A673 (cell line): Measurements from ENCODE around the gene CDK14. TPM values are rescaled to one million over a fixed set of nuclear protein-coding genes. Genes with fewer than 3 reads are reported as not detected.

Experiments used
- BruUV-seq: library from RNA; stranded (reverse); fragments of 400-500 nt; replicated peaks from 2 replicates; lab custom pipeline; 2021; lab: Mats Ljungman, UMichigan
- CTCF ChIA-PET: fragments of 300-600 bp; sonication (Branson Sonifier 250); formaldehyde crosslinking; loops from one replicate; lab custom pipeline; 2022; ENCODE audit warnings: antibody characterized with exemption; lab: Charles Lee
- POLR2A ChIA-PET: fragments of 300-600 bp; sonication (Branson Sonifier 250); formaldehyde crosslinking; loops from one replicate; lab custom pipeline; 2022; ENCODE audit warnings: antibody characterized with exemption; ENCODE audit not compliant: low non-redundant PET; lab: Charles Lee
- DNase-seq: peaks from one replicate; pipeline ENCODE4 v3.0.0-alpha.2; 2015; ENCODE audit warnings: low spot score
- H3K27ac ChIP-seq: fragments of 200-600 bp; sonication (generic); 2 replicates; pipeline ENCODE4 v1.5.1; 2016; ENCODE audit warnings: mixed run types, low read depth, mild to moderate bottlenecking, mixed read lengths, antibody characterized with exemption, low read length; ENCODE audit not compliant: poor library complexity, severe bottlenecking
- H3K27me3 ChIP-seq: fragments of 200-600 bp; sonication (generic); replicated peaks from 2 replicates; pipeline ENCODE4 v1.6.1; 2017; ENCODE audit warnings: mixed run types, low read depth, mild to moderate bottlenecking, mixed read lengths, antibody characterized with exemption, low read length; ENCODE audit not compliant: insufficient read depth, poor library complexity
- H3K36me3 ChIP-seq: fragments of 200-600 bp; sonication (generic); 2 replicates; pipeline ENCODE4 v1.6.1; 2016; ENCODE audit warnings: mixed run types, mild to moderate bottlenecking, mixed read lengths, antibody characterized with exemption, low read length; ENCODE audit not compliant: insufficient read depth, poor library complexity, severe bottlenecking
- H3K4me1 ChIP-seq: fragments of 200-600 bp; sonication (generic); 2 replicates; pipeline ENCODE4 v1.6.1; 2017; ENCODE audit warnings: mixed run types, mild to moderate bottlenecking, mixed read lengths, antibody characterized with exemption, low read length; ENCODE audit not compliant: insufficient read depth, poor library complexity, severe bottlenecking
- H3K4me3 ChIP-seq: fragments of 200-600 bp; sonication (generic); 2 replicates; pipeline ENCODE4 v1.5.1; 2016; ENCODE audit warnings: low read depth, mixed run types, mild to moderate bottlenecking, mixed read lengths, low read length; ENCODE audit not compliant: poor library complexity, severe bottlenecking
- H3K9me3 ChIP-seq: fragments of 200-600 bp; sonication (generic); 2 replicates; pipeline ENCODE4 v1.6.1; 2016; ENCODE audit warnings: mixed run types, low read depth, mild to moderate bottlenecking, mixed read lengths, antibody characterized with exemption, low read length; ENCODE audit not compliant: poor library complexity, severe bottlenecking
- EZH2 ChIP-seq: fragments of 200-600 bp; sonication (generic); IDR thresholded peaks from 2 replicates; pipeline ENCODE4 v1.6.1; 2017; ENCODE audit warnings: borderline replicate concordance, low read depth, mild to moderate bottlenecking, mixed read lengths, antibody characterized with exemption, low read length; ENCODE audit not compliant: poor library complexity, severe bottlenecking
- intact Hi-C: fragments of 100-400 bp; cut with micrococcal nuclease; formaldehyde crosslinking; loops from one replicate; pipeline ENCODE4 v1.10.0; 2022; ENCODE audit not compliant: unreplicated experiment
- total RNA-seq: library from RNA; stranded (reverse); gene quantifications from 2 replicates; pipeline ENCODE4 v1.2.3, GENCODE V29; 2021
- TF ChIP-seq, protein P1 (sequence below): fragments of 300-800, 200-600 bp; sonication (generic); conservative IDR thresholded peaks from 2 replicates; pipeline ENCODE4 v1.5.1; 2017; ENCODE audit warnings: low read depth, mild to moderate bottlenecking, antibody characterized with exemption, low read length, moderate library complexity, mixed read lengths

Gene CDK14
- total RNA-seq, 1 experiment from 2014 or later: 128 TPM

DNA sequence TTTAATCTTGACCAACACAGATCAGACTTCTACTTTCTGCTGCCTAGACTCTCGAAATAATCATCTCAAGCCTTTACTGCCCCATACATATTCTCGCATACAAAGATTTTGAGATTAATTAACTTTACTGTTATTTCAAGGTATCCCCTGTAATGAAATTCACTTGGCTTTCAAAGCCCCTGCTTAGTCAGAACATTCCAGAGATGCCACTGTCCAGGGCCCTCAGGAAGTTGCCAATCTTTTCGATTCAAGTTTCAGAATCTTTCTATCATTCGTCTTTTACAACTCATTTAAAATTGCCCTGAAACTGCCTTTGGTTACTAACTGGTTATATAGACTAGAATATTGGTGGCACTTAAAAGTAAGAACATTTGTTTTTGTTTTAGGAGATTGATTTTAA is 320.2 kb downstream of the CDK14 start:
- ChIA-PET CTCF (no interaction called here), POLR2A (no interaction called here)
- intact Hi-C loops: no loop called here
- DNase-seq: no peak
- H3K27me3 ChIP-seq: no peaks in the 10 kb centered on the region
- H3K27ac ChIP-seq: no peak overlapping the region
- H3K4me3 ChIP-seq: no peak overlapping the region
- H3K9me3 ChIP-seq: no peaks in the 10 kb centered on the region
- TF ChIP-seq EZH2: no peak
- TF ChIP-seq, protein P1, sequence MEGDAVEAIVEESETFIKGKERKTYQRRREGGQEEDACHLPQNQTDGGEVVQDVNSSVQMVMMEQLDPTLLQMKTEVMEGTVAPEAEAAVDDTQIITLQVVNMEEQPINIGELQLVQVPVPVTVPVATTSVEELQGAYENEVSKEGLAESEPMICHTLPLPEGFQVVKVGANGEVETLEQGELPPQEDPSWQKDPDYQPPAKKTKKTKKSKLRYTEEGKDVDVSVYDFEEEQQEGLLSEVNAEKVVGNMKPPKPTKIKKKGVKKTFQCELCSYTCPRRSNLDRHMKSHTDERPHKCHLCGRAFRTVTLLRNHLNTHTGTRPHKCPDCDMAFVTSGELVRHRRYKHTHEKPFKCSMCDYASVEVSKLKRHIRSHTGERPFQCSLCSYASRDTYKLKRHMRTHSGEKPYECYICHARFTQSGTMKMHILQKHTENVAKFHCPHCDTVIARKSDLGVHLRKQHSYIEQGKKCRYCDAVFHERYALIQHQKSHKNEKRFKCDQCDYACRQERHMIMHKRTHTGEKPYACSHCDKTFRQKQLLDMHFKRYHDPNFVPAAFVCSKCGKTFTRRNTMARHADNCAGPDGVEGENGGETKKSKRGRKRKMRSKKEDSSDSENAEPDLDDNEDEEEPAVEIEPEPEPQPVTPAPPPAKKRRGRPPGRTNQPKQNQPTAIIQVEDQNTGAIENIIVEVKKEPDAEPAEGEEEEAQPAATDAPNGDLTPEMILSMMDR: no peak
- peaks cover 5% of the 10 kb centered on the region for H3K36me3 ChIP-seq
- peaks cover 12% of the 10 kb centered on the region for H3K4me1 ChIP-seq
- no TSS peak for BruUV-seq

DNA sequence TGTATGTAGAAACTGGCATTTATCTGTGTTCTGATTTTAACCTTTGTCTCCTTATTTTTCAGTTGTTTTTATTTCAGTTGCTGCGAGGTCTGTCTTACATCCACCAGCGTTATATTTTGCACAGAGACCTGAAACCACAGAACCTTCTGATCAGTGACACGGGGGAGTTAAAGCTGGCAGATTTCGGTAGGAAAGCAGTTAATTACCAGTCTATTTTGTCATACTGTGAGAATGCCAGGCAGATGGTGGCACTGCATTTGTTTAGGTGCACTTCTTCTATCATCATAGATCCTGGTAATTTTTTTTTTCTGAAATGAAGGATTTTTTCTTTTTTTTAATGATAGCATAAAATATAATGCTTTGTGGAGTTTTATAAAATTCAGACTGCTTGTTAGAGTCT is 321.4 kb downstream of the CDK14 start:
- no peaks in the 10 kb centered on the region for H3K9me3 ChIP-seq
- no peaks in the 10 kb centered on the region for H3K27me3 ChIP-seq
- TF ChIP-seq EZH2: no peak
- TF ChIP-seq, protein P1: no peak
- peaks cover 12% of the 10 kb centered on the region for H3K4me1 ChIP-seq
- ChIA-PET POLR2A (no interaction called here), CTCF (no interaction called here)
- no peak overlapping the region for H3K27ac ChIP-seq
- no peak overlapping the region for H3K4me3 ChIP-seq
- peaks cover 5% of the 10 kb centered on the region for H3K36me3 ChIP-seq
- no peak for DNase-seq
- BruUV-seq: no TSS peak
- intact Hi-C loops: no loop called here

DNA sequence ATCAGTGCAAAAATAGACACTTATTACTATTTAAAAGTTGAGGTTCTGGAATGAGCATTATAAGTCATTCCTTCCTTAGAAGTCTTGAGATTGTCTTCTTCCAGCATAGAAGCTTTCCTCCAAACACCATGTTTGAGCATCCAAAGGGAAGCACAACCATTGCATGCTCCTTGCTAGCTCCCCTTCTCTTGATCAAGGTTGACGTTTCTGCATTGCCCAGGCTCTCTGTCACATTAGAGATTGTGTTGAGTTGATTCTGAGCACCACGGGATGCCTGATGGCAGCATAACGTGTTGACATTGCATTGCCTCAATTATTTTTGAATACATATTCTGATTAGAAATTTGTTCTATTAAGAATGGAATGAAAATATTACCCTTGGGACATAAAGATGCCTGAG is 322.2 kb downstream of the CDK14 start:
- no peaks in the 10 kb centered on the region for H3K27me3 ChIP-seq
- H3K4me1 ChIP-seq: peaks cover 12% of the 10 kb centered on the region
- TF ChIP-seq, protein P1: no peak
- TF ChIP-seq EZH2: no peak
- no peak for DNase-seq
- CTCF ChIA-PET: no interaction called here
- intact Hi-C loops: no loop called here
- BruUV-seq: no TSS peak
- peaks cover 5% of the 10 kb centered on the region for H3K36me3 ChIP-seq
- POLR2A ChIA-PET: no interaction called here
- H3K27ac ChIP-seq: no peak overlapping the region
- no peaks in the 10 kb centered on the region for H3K9me3 ChIP-seq
- no peak overlapping the region for H3K4me3 ChIP-seq
